Forelimb muscle (tissue), 1 donor: Measurements from ENCODE around the gene CHCHD6. TPM values are rescaled to one million over a fixed set of nuclear protein-coding genes. Genes with fewer than 3 reads are reported as not detected.

Experiments used
- DNase-seq: peaks from one replicate; pipeline ENCODE4 v3.0.0-alpha.2; 2013; ENCODE audit warnings: low read depth
- polyA plus RNA-seq: library from polyadenylated mRNA; unstranded; fragments of 120-200 nt; gene quantifications from one replicate; pipeline ENCODE4 v1.2.1, GENCODE V29; 2013; ENCODE audit not compliant: insufficient read length

The CHCHD6 gene
- polyA plus RNA-seq = 7.9 TPM

- DNase-seq = peak; percentile 87
Measured at GRCh38 chr3:126703512-126704493, at the start of gene CHCHD6. Gene CHCHD6 (plus strand): TSS chr3:126704240. CDS start chr3:126704313, 73 bp downstream.

GRCh38 chr3:126654571-126655383, 49.3 kb upstream of the CHCHD6 start, which contains the start of gene TXNRD3:
Gene TXNRD3 (minus strand): TSS chr3:126655124.
- DNase-seq = no peak

DNA sequence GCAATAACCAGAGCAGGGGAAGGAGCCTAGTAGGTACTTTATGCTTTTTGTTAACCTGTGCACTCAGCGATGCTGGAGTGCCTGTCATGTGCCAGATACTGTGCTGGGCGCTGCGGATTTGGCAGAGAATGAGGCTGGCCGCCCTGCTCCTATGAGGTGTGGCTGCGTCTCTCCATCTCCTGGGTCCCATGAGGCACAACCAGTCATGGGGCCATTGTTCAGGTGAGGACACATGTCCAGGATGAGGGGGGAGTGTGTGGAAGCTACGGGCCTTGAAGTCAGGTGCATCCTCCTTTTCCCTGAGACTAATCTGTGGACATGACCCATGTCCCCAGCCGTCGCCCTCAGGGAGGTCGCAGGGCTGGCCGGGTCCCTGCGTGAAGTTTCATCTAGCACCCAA, 48.2 kb upstream of the CHCHD6 start:
- DNase-seq = no peak

DNA sequence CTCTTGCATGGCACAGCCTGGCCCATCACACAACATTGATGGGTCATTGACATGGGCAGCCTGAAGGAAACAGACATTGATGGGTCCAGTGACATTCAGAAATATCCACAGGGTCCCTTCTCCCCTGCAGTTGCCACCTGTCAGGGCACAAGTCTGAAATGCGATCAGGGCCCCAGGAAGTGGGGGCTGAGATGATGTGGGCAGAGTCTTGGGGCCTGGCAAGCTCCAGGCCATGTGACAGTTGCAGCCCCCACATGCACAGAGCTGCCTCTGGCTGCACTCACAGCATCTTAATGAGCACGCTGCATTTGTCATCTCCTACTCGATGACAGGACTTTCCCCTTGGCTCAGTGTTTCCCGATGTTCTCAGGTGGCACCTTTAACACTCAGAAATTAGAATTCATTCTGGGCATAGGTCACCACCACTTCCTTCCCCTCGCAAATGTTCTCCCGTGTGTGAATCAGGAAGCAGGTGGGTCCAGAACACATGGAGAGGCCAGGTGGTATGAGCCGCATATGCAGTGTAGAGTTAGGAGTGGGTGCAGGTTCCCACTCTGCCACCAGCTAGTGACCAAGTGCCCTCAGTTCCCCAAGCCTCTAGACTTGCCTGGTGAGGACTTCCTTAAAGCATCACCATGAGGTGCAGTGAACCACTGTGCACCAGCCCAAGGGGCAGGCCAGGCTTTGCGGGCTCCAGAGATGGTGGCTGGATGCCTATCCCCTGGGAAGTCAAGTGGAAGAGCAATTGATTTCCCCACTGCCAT, 47.5 kb upstream of the CHCHD6 start:
- no peak for DNase-seq

DNA sequence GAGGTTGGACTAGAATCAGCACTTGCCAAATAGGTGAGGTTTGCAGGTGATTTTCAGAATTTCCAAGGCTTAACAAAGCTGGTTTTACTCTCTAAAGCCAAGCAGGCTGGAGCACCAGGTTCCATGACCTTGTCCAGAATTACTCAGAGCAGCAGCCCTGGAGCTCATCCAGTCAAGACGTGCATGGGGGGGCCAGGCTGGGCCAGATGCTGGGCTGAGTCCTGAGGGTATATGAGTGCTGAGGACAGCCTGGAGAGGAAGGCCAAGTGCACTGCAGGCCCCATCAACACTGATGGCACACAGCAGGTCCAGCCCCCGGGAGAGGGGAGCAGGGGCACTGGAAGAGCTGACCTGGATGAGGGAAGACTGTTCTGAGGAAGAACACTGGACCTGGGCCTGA, 46.1 kb upstream of the CHCHD6 start:
- no peak for DNase-seq

GRCh38 chr3:126658584-126658983, 45.5 kb upstream of the CHCHD6 start:
- DNase-seq = no peak

GRCh38 chr3:126659915-126660886, 43.8 kb upstream of the CHCHD6 start:
- DNase-seq = no peak

- DNase-seq = no peak
Measured at GRCh38 chr3:126661532-126662364, 42.3 kb upstream of the CHCHD6 start.

- DNase-seq = no peak
Measured at GRCh38 chr3:126663257-126663656, 40.8 kb upstream of the CHCHD6 start.

GRCh38 chr3:126663750-126664149, 40.3 kb upstream of the CHCHD6 start:
- no peak for DNase-seq

DNA sequence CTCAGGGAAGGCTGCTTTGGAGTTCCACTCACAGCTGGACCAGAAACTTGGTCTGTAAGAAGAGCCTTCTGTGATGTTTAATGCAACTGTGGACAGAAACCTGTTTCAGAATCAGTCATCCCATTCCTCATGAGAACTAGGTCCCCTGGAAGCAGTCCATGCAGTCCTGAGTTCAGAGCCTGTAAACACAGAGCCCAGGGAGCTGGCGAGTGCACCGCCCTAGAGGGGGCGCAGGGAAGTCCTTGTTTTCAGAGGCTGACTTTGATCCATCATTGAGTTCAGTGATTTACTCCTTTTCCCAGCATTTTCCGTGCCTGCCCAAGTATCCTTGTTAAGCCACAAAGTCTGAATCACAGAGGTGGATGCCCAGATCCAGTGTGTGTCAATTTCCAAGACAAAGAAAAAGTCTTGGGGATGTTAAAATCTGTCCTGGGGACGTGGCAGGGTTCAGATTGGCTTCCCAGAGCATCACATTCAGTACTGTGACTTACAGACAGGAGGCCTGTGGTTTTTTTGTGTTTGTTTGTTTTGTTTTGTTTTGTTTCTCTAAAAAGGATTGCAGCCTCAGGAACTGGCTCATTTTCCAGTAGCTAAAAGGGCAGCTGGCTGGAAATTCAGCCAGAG, 39.3 kb upstream of the CHCHD6 start:
- no peak for DNase-seq

- no peak for DNase-seq
Measured at GRCh38 chr3:126665221-126665936, 38.7 kb upstream of the CHCHD6 start.

GRCh38 chr3:126665959-126666657, 37.9 kb upstream of the CHCHD6 start:
- DNase-seq = no peak

- DNase-seq = no peak
Measured at GRCh38 chr3:126666658-126667528, 37.1 kb upstream of the CHCHD6 start.

GRCh38 chr3:126667631-126668449, 36.2 kb upstream of the CHCHD6 start:
- DNase-seq = no peak
